Uterus (tissue), 4 donors: ENCODE measurements around the gene BICDL2. TPM values are rescaled to one million over a fixed set of nuclear protein-coding genes. Genes with fewer than 3 reads are reported as not detected.
A peak's percentile ranks its signal among the peaks of the same experiment; 100 is the strongest.

Experiments used
- DNase-seq, 2 donors: peaks; one replicate each; pipeline ENCODE4 v3.0.0-alpha.2; 2019 to 2020
- H3K27ac ChIP-seq, 2 donors: fragments of 200-600 bp; sonication (generic); 1 replicate in 1 of 2; 2 replicates in 1 of 2; pipeline ENCODE4 v1.5.1; 2016 to 2018
- H3K27me3 ChIP-seq, 2 donors: fragments of 200-600 bp; sonication (generic); one replicate each; pipeline ENCODE4 v1.5.1; 2018 to 2019; ENCODE audit warnings: control low read depth in 1 of 2
- H3K36me3 ChIP-seq, 2 donors: fragments of 200-600 bp; sonication (generic); one replicate each; pipeline ENCODE4 v1.5.1; 2019; ENCODE audit warnings: control low read depth in 1 of 2
- H3K4me1 ChIP-seq, 2 donors: fragments of 200-600 bp; sonication (generic); one replicate each; pipeline ENCODE4 v1.5.1; 2018 to 2019; ENCODE audit warnings: control low read depth in 1 of 2
- H3K4me3 ChIP-seq, 2 donors: fragments of 200-600 bp; sonication (generic); 1 replicate in 1 of 2; 2 replicates in 1 of 2; pipeline ENCODE4 v1.5.1; 2018 to 2019; ENCODE audit warnings: mild to moderate bottlenecking in 1 of 2
- H3K9me3 ChIP-seq, 2 donors: fragments of 200-600 bp; sonication (generic); one replicate each; pipeline ENCODE4 v1.5.1; 2019; ENCODE audit warnings: control low read depth in 1 of 2
- POLR2A ChIP-seq, 2 donors: fragments of 450-650 bp; IDR thresholded peaks; one replicate each; pipeline ENCODE4 v1.6.1; 2016; ENCODE audit warnings: antibody characterized with exemption in 2 of 2, mild to moderate bottlenecking in 1 of 2, moderate library complexity in 1 of 2
- intact Hi-C: fragments of 100-400 bp; cut with DNase I; formaldehyde crosslinking; loops from one replicate; pipeline ENCODE4 v1.15.1; 2023; ENCODE audit warnings: low total_unique reads
- total RNA-seq, 4 donors: library from RNA; depleted of rRNA in 3 of 4; stranded (reverse); fragments of >200 nt in 3 of 4; gene quantifications; one replicate each; pipeline versions ENCODE4 v1.1.0 to v1.2.4, GENCODE V29; 2014 to 2023
- TF ChIP-seq, protein P1 (sequence below), 4 experiments: fragments of 200-600 bp in 2 of 4; fragments of 450-650 bp in 2 of 4; sonication (generic) in 2 of 4; IDR thresholded peaks; one replicate each; pipeline ENCODE4 v1.5.1; 2016 to 2019; ENCODE audit warnings: antibody characterized with exemption in 4 of 4, mild to moderate bottlenecking in 2 of 4, moderate library complexity in 1 of 4
- donor health status: DM: yes; HTN: yes; CAD: no.

BICDL2 gene
- total RNA-seq, 4 donors from 2014 or later = 0.26 to 1.9 (median 0.29) TPM; not detected in 1

DNA sequence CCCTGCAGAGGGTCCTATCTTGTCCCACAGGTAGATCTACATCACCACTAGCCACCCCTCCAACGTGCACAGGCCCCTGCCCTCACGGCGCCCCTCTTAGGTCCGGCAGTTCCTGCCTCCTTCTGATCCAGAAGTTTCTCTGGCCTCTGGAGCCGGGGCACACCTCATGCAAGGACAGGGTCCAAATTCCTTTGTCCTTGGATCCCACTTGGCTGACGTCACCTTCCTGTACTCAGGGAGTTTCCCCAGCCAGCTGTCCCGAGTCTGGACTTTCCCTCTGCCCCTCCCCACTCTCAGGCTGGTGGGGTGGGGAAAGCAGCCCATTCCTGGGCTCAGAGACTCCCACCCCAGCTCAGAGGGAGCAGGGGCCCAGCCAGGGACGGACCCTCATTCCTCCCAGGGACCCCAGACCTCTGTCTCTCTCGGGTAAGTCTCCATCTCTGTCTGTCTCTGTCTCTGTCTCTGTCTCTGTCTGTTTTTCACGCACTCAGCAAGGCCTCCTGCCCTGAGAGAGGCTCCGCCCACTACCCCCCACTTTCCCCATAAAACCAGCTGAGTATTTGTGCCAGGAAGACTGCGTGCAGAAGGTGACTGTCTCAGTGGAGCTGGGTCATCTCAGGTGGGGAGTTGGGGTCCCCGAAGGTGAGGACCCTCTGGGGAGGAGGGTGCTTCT is 28.5 kb upstream of the BICDL2 start, which contains the start of gene IL32:
IL32 (plus strand) TSS at position 572 of the 673 bp plus-strand sequence. CDS start 172 bp downstream, outside the sequence.
- no peaks in the 10 kb centered on the region for H3K9me3 ChIP-seq
- H3K36me3 ChIP-seq = no peaks in the 10 kb centered on the region
- no peaks in the 10 kb centered on the region for H3K4me1 ChIP-seq
- no peaks in the 10 kb centered on the region for H3K27me3 ChIP-seq
- peak in 1 of 2 donors; percentile 53 for DNase-seq
- peak within 1 kb of the TSS in 1 of 2 donors; percentile 15 for H3K27ac ChIP-seq
- no peak within 1 kb of the TSS for H3K4me3 ChIP-seq
- intact Hi-C loops = no loop called here
- TF ChIP-seq POLR2A (IDR thresholded peaks at IDR 0.05) = no peak
- TF ChIP-seq, protein P1, sequence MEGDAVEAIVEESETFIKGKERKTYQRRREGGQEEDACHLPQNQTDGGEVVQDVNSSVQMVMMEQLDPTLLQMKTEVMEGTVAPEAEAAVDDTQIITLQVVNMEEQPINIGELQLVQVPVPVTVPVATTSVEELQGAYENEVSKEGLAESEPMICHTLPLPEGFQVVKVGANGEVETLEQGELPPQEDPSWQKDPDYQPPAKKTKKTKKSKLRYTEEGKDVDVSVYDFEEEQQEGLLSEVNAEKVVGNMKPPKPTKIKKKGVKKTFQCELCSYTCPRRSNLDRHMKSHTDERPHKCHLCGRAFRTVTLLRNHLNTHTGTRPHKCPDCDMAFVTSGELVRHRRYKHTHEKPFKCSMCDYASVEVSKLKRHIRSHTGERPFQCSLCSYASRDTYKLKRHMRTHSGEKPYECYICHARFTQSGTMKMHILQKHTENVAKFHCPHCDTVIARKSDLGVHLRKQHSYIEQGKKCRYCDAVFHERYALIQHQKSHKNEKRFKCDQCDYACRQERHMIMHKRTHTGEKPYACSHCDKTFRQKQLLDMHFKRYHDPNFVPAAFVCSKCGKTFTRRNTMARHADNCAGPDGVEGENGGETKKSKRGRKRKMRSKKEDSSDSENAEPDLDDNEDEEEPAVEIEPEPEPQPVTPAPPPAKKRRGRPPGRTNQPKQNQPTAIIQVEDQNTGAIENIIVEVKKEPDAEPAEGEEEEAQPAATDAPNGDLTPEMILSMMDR (IDR thresholded peaks at IDR 0.05) = no peak

DNA sequence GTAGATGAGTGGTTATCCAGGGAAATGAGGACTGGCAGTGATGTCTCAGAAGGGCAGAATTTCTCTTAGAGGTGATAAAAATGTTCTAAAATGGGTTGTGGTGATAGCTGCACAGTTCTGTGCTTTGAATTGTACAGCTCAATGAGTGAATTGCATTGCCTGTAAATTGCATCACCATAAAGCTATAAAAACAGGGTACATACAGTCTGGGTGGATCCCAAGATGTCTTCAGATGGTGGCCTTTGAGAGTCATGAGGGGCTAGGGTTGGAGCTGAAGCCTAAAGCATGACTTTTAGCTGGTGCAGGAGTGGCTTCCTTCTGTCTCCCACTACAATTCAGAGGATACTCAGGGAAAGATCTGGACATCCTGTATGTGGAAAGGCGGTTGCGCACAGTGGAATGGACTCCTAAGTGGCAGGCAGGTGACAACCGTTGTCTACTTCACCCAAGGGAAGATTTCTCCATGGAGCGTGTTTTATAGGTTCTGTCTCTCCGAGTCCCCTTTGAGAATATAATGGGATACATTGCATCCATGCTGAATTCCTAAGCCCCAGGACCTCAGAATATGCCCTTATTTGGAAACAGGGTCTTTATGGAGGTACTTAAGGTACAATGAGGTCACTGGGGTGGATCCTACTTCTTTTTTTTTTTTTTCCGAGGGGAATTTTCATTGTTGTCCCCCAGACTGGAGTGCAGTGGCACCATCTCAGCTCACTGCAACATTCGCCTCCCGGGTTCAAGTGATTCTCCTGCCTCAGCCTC is 27.1 kb upstream of the BICDL2 start:
- Histone ChIP-seq H3K27ac (no peak overlapping the region), H3K4me3 (no peak overlapping the region), H3K4me1 (peaks cover 0 to 5% of the 10 kb centered on the region in 2 donors), H3K27me3 (no peaks in the 10 kb centered on the region), H3K9me3 (no peaks in the 10 kb centered on the region), H3K36me3 (no peaks in the 10 kb centered on the region)
- intact Hi-C loops = no loop called here
- DNase-seq = no peak
- TF ChIP-seq, protein P1 (IDR thresholded peaks at IDR 0.05) = no peak
- no peak for TF ChIP-seq POLR2A (IDR thresholded peaks at IDR 0.05)

DNA sequence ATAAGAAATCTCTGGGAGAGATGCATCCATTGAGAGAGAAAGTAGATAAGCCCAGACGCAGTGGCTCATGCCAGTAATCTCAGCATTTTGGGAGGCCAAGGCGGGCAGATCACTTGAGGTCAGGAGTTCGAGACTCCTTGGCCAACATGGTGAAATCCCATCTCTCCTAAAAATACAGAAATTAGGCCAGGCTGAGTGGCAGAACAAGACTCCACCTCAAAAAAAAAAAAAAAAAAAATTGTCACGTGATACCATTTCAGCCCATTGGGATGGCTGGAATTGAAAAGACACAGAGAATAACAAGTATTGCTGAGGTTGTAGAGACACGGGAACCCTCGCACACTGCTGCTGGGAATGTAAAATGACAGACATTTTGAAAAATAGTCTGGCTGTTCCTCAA is 25.8 kb upstream of the BICDL2 start:
- H3K4me1 ChIP-seq = peaks cover 0 to 10% of the 10 kb centered on the region in 2 donors
- TF ChIP-seq, protein P1 (IDR thresholded peaks at IDR 0.05) = no peak
- no peak for TF ChIP-seq POLR2A (IDR thresholded peaks at IDR 0.05)
- no peak for DNase-seq
- no peaks in the 10 kb centered on the region for H3K9me3 ChIP-seq
- H3K27me3 ChIP-seq = no peaks in the 10 kb centered on the region
- H3K4me3 ChIP-seq = no peak overlapping the region
- no peak overlapping the region for H3K27ac ChIP-seq
- H3K36me3 ChIP-seq = no peaks in the 10 kb centered on the region
- intact Hi-C loops = no loop called here

DNA sequence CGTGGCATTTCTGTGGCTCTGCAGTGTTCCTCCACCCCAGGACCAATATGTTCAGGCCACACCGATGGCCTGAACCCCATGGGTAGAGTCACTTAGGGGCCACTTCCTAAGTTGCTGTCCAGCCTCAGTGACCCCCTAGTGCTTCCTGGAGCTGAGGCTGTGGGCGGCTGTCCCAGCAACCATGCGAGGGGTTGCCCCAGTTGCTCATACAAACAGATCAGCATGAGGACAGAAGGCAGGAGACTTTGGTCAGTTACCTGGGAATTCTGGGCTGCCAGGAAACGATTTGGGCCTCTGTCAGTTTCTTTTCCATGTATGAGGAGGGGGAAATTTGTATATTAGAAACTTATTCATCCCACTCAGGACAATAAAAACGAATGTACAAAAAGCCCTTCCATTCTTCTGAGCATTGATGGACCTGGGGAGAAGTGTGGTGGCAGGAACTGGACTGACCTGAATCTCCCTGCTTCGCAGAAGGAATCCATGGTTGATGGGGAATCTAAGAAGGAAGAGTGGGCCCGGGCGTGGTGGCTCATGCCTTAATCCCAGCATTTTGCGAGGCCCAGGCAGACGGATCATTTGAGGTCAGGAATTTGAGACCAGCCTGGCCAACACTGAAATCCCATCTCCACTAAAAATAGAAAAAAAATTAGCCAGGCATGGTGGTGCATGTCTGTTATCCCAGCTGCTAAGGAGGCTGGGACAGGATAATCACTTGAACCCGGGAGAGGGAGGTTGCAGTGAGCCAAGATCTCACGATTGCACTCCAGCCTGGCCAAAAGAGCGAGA is 23.8 kb upstream of the BICDL2 start:
- Histone ChIP-seq H3K27me3 (no peaks in the 10 kb centered on the region), H3K36me3 (no peaks in the 10 kb centered on the region), H3K27ac (no peak overlapping the region), H3K4me3 (no peak overlapping the region), H3K9me3 (no peaks in the 10 kb centered on the region), H3K4me1 (peaks cover 0 to 10% of the 10 kb centered on the region in 2 donors)
- no peak for DNase-seq
- TF ChIP-seq, protein P1 (IDR thresholded peaks at IDR 0.05) = no peak
- TF ChIP-seq POLR2A (IDR thresholded peaks at IDR 0.05) = no peak
- intact Hi-C loops = no loop called here
